GM21528 (cell line): ENCODE results near the gene FHIP1A.

Experiments
- ATAC-seq: cut with Tn5 transposase; IDR thresholded peaks from one replicate; pipeline ENCODE4 v1.9.1; 2021; ENCODE audit warnings: mild to moderate bottlenecking, moderate library complexity; ENCODE audit not compliant: unreplicated experiment, low FRiP score

The FHIP1A gene

DNA sequence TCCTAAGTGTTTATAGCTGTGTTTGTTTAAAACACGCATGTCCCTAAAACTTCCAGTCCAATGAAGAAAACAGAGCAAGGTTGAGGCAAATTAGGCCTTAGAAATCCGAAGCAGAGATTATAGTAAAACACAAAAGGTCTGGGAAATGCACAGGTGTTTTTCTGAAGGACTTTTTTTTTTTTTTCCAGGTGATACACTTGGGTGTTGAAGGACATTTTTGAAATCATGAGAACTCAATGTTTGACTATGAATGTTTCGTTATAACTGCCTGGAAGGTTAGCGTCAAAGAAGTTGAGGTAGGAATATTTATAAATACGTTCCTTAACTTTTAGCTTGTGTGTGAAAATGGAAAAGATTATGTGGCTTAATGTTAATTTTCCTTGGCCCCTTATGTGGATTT lies 45.5 kb downstream of the FHIP1A start:
- ATAC-seq: no peak

DNA sequence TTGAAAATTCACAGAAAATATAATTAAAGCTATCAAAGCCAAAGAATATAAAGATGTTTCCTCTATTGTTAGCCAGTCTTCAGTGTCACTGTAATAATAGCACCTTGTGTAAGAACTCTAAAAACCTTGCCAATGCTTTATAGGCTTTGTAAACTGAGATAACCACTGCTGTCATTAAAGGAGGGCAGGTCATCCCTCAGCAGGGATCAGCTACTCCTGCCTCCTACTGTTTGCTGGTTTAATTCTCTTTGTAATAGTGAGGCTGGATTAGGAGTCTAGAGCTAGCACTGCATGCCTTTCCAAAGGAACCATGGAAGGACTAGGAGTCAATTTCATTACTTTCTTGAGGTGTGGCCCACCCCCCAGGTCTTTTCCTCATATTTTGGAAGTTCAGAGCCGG lies 46.2 kb downstream of the FHIP1A start:
- ATAC-seq: no peak

DNA sequence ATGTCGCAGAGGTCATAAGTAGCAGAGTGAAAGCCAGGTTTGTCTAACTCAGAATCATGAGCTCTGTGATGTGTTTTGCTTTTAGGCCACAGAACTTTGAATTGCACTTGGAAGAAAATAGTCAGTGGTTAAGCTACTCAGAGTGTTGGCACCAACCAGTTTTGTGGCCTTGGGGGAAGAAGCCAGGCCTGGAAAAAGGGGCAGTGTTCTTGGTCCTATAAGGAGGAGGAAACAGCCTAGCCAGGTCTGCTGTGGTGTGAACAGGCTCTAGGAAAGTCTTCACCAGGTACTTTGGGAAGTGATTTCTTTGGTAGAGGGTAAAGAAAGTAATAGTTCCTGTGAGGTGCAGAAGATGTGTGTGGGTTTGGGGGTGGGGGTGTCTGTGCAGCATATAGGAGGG lies 49.2 kb downstream of the FHIP1A start:
- ATAC-seq: no peak
